ENCODE data around the gene TMEM108. TPM values are rescaled to one million over a fixed set of nuclear protein-coding genes. Genes with fewer than 3 reads are reported as not detected.

The TMEM108 gene
- total and polyA plus RNA-seq, 10 of the 15 experiments (the other 5 are each of a cell fraction or from before 2014, with no cell fraction given): 0.02 to 0.58 (median 0.12) TPM; not detected in 5

- no peaks in the 10 kb centered on the region for H3K79me2 ChIP-seq (ENCODE audit: control insufficient read depth, insufficient read depth, low read length)
- FAIRE-seq (no peak), DNase-seq (ENCODE audit: low read depth, low spot score) (no peak), ATAC-seq (no peak)
- H3K9ac ChIP-seq (ENCODE audit: control insufficient read depth, insufficient read depth, low read length): no peak overlapping the region
- BruUV-seq (replicated peaks): no TSS peak
- no peaks in the 10 kb centered on the region for H3K36me3 ChIP-seq (ENCODE audit: control insufficient read depth in 2 of 2, insufficient read depth in 2 of 2, low read length in 1 of 2)
- no peaks in the 10 kb centered on the region for H3K9me3 ChIP-seq (replicated peaks; ENCODE audit: control insufficient read depth, insufficient read depth, low read length)
- ChIA-PET CTCF (no interaction called here), RAD21 (ENCODE audit: unreplicated experiment) (no interaction called here), SMC1A (ENCODE audit: uncharacterized antibody, unreplicated experiment) (no interaction called here), POLR2A (no interaction called here)
- H3K4me3 ChIP-seq: no peak overlapping the region
- no peak overlapping the region for H2AFZ ChIP-seq (ENCODE audit: control insufficient read depth, low read depth, low read length)
- no peaks in the 10 kb centered on the region; a peak in 1 of 4 replicates for H3K27me3 ChIP-seq (replicated peaks in 1 of 2; ENCODE audit: control insufficient read depth in 2 of 2, insufficient read depth in 2 of 2, low read length in 1 of 2)
- no peak overlapping the region for H3K4me2 ChIP-seq (ENCODE audit: control insufficient read depth, insufficient read depth)
- TF ChIP-seq GATAD2B (conservative IDR thresholded peaks at IDR 0.05; ENCODE audit: low read depth): no peak
- no peak for TF ChIP-seq KAT2A (conservative IDR thresholded peaks at IDR 0.05; ENCODE audit: control insufficient read depth, low read depth, low read length)
- no peak for TF ChIP-seq JUND (IDR thresholded peaks at IDR 0.05; ENCODE audit: low read depth, low read length)
- no peak for TF ChIP-seq NKRF (conservative IDR thresholded peaks at IDR 0.05)
- TF ChIP-seq SMAD5 (IDR thresholded peaks at IDR 0.05; ENCODE audit: low read depth): no peak
- TF ChIP-seq RUNX3 (IDR thresholded peaks at IDR 0.05; ENCODE audit: low read length): no peak
- no peak for TF ChIP-seq MEF2A (IDR thresholded peaks at IDR 0.05; ENCODE audit: insufficient read depth, low read depth, low read length)
- WGBS (ENCODE audit: insufficient coverage, insufficient replicate concordance, low lambda C conversion rate, missing lambda C conversion rate): 8% methylated on average over 4 of the region's 4 CpGs
- H3K27ac ChIP-seq (ENCODE audit: control insufficient read depth, insufficient read depth): no peak overlapping the region
- no peaks in the 10 kb centered on the region; the same call in 1 of the 2 replicates for H3K4me1 ChIP-seq (ENCODE audit: control insufficient read depth, insufficient read depth, low read length)
- in situ Hi-C loops (cut with MboI) (no loop called here), intact Hi-C loops (cut with micrococcal nuclease; ENCODE audit: unreplicated experiment) (loop anchor here (10.0 kb wide), 1 partner anchor 569 kb away; the partner anchor contains the start of gene NPHP3)
- no peaks in the 10 kb centered on the region for H4K20me1 ChIP-seq (ENCODE audit: control insufficient read depth, insufficient read depth)
These were observed 255.4 kb downstream of the TMEM108 start for GRCh38 chr3:133293397-133294110.

Measured in GM12878 (cell line).